Heart right ventricle (tissue), 16 donors: ENCODE data around the gene KCNQ1. TPM values are rescaled to one million over a fixed set of nuclear protein-coding genes. Genes with fewer than 3 reads are reported as not detected.

ENCODE experiments used
- ATAC-seq, 8 donors: fragments of 200-7000 bp; cut with Tn5 transposase; one replicate each; pipeline ENCODE4 v1.9.1; 2020; ENCODE audit warnings: mild to moderate bottlenecking in 8 of 8, moderate library complexity in 8 of 8, moderate number of reproducible peaks in 1 of 8
- DNase-seq, 2 donors: peaks; one replicate each; pipeline ENCODE4 v3.0.0-alpha.2; 2020
- H3K27ac ChIP-seq, 10 donors: fragments of 200-600 bp; sonication (generic) in 2 of 10; one replicate each; pipeline versions ENCODE4 v1.5.0 to v1.8.0; 2020 to 2022; ENCODE audit warnings: mild to moderate bottlenecking in 3 of 10
- H3K27me3 ChIP-seq, 7 donors: fragments of 200-600 bp; one replicate each; pipeline ENCODE4 v1.8.0; 2021 to 2022; ENCODE audit warnings: mild to moderate bottlenecking in 2 of 7
- H3K36me3 ChIP-seq, 9 donors: fragments of 200-600 bp; sonication (generic) in 1 of 9; one replicate each; pipeline versions ENCODE4 v1.5.0 to v1.8.0; 2020 to 2022; ENCODE audit warnings: mild to moderate bottlenecking in 2 of 9
- H3K4me1 ChIP-seq, 9 donors: fragments of 200-600 bp; sonication (generic) in 1 of 9; one replicate each; pipeline versions ENCODE4 v1.5.0 to v1.8.0; 2020 to 2022; ENCODE audit warnings: mild to moderate bottlenecking in 4 of 9
- H3K4me3 ChIP-seq, 10 donors: fragments of 200-600 bp; sonication (generic) in 2 of 10; one replicate each; pipeline versions ENCODE4 v1.5.0 to v1.8.0; 2020 to 2022; ENCODE audit warnings: mild to moderate bottlenecking in 7 of 10, moderate library complexity in 2 of 10
- H3K9me3 ChIP-seq, 11 donors: fragments of 200-600 bp in 10 of 11; sonication (generic) in 2 of 11; one replicate each; pipeline versions ENCODE4 v1.5.0 to v1.8.0; 2013 to 2022; ENCODE audit warnings: mild to moderate bottlenecking in 2 of 11, control low read depth in 1 of 11, moderate library complexity in 1 of 11
- WGBS, 2 donors: extraction: QIAGEN DNeasy Blood & Tissue Kit; methylation state at CpG; one replicate each; pipeline ENCODE4 v1.1.7; 2013; ENCODE audit warnings: inconsistent platforms in 1 of 2; 5-methylcytosine and 5-hydroxymethylcytosine counted together
- intact Hi-C, 10 donors: fragments of 100-400 bp; cut with DNase I; formaldehyde crosslinking; loops; one replicate each; pipeline versions ENCODE4 v1.11.1 to v1.14.2; 2022
- polyA plus RNA-seq, 2 donors: library from polyadenylated mRNA; stranded (reverse); fragments of 200-250 nt; gene quantifications; one replicate each; pipeline ENCODE4 v1.2.3, GENCODE V29; 2013
- total RNA-seq, 10 donors: library from RNA; stranded (reverse); fragmentation: NEBNext Ultra II Directional in 3 of 10; extraction: Animal tissue kit (Norgen Biotek cat#: 25700) in 3 of 10; gene quantifications; one replicate each; pipeline versions ENCODE4 v1.2.1 to v1.2.4, GENCODE V29; 2021 to 2023
- TF ChIP-seq, protein P1 (sequence below), 9 donors: fragments of 200-600 bp; sonication (generic) in 2 of 9; IDR thresholded peaks; one replicate each; pipeline versions ENCODE4 v1.5.0 to v1.8.0; 2021 to 2022; ENCODE audit warnings: antibody characterized with exemption in 9 of 9, mild to moderate bottlenecking in 5 of 9, moderate library complexity in 1 of 9
- donor health status: Arrhythmogenic right ventricular cardiomyopathy.
- donor health status: ischemic (EF 13 %, LVEDD 7.1; RV severe dilation, severe dysfunction).
- donor health status: healthy with polysubstance abuse.
- donor health status: DM: no; HTN: yes; CAD: no.
- donor health status: DM: no; HTN: no; CAD: no.
- donor health status: ischemic (EF 25% LVEDD 6.9; RV normal size, moderate dysfunction).
- donor health status: ischemic (EF 25% LVEDD 5.7; RV mildly dilated, moderate dysfunction).
- donor health status: healthy.
- donor health status: DM: yes; HTN: yes; CAD: no.
- donor health status: Ischemic cardiomyopathy.
- donor health status: ischemic (EF 35%, LVEDD 5.7; RV mildly dilated, moderate dysfunction).
- donor health status: nonischemic (EF 11% LVEDD 7.7; RV severe dilation, severe dysfunction).
- donor health status: DM: yes; HTN: yes; CAD: no.
- donor health status: PGD.
- donor health status: ischemic (EF 29% LVEDD 5.4; RV normal size, mild dysfunction).
- donor health status: nonischemic (EF 23%, LVEDD 6.1; RV moderate dilation, normal function).

KCNQ1 gene
- total and polyA plus RNA-seq, 12 donors, result 19.9 to 48.2 (median 33.7) TPM

DNA sequence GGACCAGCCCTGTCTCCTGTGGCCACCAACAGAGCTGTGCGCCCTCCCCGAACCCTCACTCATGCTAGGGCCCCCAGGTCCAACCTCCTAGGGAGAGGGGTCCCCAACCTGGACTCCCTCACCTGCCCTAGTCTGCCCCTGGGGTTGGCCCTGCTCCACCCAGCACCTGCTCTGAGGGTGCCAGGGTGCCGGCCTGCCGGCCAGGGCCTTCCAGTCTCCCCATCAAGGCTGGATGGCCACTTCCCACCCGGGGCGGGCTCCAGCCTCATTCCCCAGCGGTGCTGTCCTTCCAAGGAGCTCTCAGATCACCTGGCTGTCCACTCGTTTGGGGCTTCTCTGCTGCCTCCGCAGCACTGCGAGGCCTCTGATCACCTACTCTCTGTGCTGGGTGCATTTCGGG lies 401.7 kb downstream of the KCNQ1 start:
- intact Hi-C loops, result no loop called here
- Histone ChIP-seq H3K4me1 (no peaks in the 10 kb centered on the region), H3K9me3 (no peaks in the 10 kb centered on the region), H3K36me3 (no peaks in the 10 kb centered on the region), H3K27ac (no peak overlapping the region), H3K27me3 (no peaks in the 10 kb centered on the region), H3K4me3 (no peak overlapping the region)
- ATAC-seq, result no peak
- DNase-seq, result no peak
- TF ChIP-seq, protein P1, sequence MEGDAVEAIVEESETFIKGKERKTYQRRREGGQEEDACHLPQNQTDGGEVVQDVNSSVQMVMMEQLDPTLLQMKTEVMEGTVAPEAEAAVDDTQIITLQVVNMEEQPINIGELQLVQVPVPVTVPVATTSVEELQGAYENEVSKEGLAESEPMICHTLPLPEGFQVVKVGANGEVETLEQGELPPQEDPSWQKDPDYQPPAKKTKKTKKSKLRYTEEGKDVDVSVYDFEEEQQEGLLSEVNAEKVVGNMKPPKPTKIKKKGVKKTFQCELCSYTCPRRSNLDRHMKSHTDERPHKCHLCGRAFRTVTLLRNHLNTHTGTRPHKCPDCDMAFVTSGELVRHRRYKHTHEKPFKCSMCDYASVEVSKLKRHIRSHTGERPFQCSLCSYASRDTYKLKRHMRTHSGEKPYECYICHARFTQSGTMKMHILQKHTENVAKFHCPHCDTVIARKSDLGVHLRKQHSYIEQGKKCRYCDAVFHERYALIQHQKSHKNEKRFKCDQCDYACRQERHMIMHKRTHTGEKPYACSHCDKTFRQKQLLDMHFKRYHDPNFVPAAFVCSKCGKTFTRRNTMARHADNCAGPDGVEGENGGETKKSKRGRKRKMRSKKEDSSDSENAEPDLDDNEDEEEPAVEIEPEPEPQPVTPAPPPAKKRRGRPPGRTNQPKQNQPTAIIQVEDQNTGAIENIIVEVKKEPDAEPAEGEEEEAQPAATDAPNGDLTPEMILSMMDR (IDR thresholded peaks at IDR 0.05), result no peak
- 91 to 96% methylated on average over 11 of the region's 11 CpGs for WGBS, 2 donors

DNA sequence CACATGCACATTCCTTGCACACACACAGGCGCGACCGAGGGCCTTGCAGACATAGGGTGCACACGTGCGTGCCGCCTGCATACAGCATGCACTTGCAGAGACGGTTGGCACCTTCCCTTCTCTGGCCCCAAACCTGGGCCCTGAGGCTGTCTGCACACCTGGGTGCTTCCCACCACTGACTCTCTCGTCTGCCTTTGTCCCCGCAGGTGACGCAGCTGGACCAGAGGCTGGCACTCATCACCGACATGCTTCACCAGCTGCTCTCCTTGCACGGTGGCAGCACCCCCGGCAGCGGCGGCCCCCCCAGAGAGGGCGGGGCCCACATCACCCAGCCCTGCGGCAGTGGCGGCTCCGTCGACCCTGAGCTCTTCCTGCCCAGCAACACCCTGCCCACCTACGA lies 402.8 kb downstream of the KCNQ1 start:
- no peaks in the 10 kb centered on the region for H3K27me3 ChIP-seq
- no peak for ATAC-seq
- H3K36me3 ChIP-seq, result no peaks in the 10 kb centered on the region
- TF ChIP-seq, protein P1 (IDR thresholded peaks at IDR 0.05), result no peak
- no peak for DNase-seq
- H3K27ac ChIP-seq, result no peak overlapping the region
- H3K9me3 ChIP-seq, result no peaks in the 10 kb centered on the region
- WGBS, 2 donors, result 87 to 92% methylated on average over 21 of the region's 21 CpGs
- H3K4me1 ChIP-seq, result no peaks in the 10 kb centered on the region
- intact Hi-C loops, result no loop called here
- no peak overlapping the region for H3K4me3 ChIP-seq

DNA sequence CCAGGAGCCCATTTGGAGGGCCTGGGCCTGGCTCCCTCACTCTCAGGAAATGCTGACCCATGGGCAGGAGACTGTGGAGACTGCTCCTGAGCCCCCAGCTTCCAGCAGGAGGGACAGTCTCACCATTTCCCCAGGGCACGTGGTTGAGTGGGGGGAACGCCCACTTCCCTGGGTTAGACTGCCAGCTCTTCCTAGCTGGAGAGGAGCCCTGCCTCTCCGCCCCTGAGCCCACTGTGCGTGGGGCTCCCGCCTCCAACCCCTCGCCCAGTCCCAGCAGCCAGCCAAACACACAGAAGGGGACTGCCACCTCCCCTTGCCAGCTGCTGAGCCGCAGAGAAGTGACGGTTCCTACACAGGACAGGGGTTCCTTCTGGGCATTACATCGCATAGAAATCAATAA lies 403.7 kb downstream of the KCNQ1 start:
- TF ChIP-seq, protein P1 (IDR thresholded peaks at IDR 0.05), result no peak
- DNase-seq (no peak), ATAC-seq (no peak)
- Histone ChIP-seq H3K27me3 (no peaks in the 10 kb centered on the region), H3K4me3 (no peak overlapping the region), H3K36me3 (no peaks in the 10 kb centered on the region), H3K9me3 (no peaks in the 10 kb centered on the region), H3K27ac (no peak overlapping the region), H3K4me1 (no peaks in the 10 kb centered on the region)
- intact Hi-C loops, result no loop called here
- WGBS, 2 donors, result 87 to 94% methylated on average over 9 of the region's 9 CpGs

DNA sequence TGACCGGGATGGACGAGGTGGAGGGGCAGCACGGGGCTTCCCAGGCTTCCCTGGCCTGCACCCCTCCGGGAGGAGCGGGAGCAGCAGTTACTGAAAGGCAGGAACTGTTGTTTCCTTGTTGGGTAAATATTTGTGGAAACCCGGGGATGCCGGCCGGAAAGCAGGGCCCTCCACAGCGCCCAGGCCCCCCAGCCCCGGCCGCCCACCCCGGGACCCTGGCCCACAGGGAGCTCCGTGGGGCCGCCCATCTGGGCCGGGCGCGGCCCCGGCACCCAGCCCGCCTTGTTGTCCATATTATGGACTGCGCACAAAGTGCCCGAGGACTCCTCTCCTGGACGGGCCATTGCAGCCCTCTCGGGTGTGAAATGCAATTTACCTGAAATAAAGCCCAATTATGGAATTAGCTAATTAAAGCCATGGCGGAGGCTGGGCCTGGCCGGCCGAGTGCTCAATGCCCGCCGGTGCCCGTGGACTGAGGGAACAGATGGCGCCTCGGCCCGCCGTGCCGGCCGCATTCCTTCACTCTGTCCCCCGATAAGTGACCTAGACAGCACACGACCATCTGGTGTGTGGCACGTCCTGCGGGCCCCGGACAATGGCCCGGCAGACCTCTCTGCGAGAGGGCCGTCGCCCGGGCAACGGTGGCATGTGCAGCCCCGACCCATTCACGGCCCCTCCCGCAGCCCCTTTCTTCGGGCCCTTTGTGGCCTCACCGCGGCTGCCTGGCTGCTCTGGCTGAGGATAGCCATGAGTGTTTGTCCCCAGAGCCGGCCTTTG lies 405.4 kb downstream of the KCNQ1 start:
- H3K4me3 ChIP-seq, result no peak overlapping the region
- no peak overlapping the region for H3K27ac ChIP-seq
- no peaks in the 10 kb centered on the region for H3K4me1 ChIP-seq
- DNase-seq (no peak), ATAC-seq (no peak)
- no peaks in the 10 kb centered on the region for H3K27me3 ChIP-seq
- H3K9me3 ChIP-seq, result no peaks in the 10 kb centered on the region
- WGBS, 2 donors, result 84 to 89% methylated on average over 47 to 53 of the region's 53 CpGs
- intact Hi-C loops, result no loop called here
- TF ChIP-seq, protein P1 (IDR thresholded peaks at IDR 0.05), result no peak
- H3K36me3 ChIP-seq, result no peaks in the 10 kb centered on the region
